HG02763 (cell line): Measurements from ENCODE around the gene OGFRL1.

Experiments used
- ATAC-seq: cut with Tn5 transposase; IDR thresholded peaks from one replicate; pipeline ENCODE4 v1.9.1; 2021; ENCODE audit warnings: mild to moderate bottlenecking, moderate library complexity; ENCODE audit not compliant: unreplicated experiment

Gene OGFRL1

DNA sequence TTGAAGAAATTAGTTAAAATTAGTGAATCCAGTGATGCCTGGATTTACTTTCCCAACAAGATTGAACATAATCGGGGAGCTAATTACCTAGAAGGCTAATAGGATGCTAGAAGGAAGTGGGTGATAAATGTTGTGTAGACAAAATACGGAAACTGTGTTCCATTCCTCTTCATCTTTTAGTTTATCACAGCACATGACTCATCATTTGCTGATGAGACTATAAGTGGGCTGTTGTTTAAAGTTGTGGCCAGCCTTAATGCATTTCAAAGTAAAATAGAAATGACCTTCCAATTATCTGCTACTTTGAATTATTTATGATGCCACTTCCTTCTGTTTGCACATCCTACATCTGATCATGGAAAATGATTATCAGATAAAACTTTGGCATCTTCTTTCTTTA lies 43.4 kb downstream of the OGFRL1 start:
- ATAC-seq, result no peak

DNA sequence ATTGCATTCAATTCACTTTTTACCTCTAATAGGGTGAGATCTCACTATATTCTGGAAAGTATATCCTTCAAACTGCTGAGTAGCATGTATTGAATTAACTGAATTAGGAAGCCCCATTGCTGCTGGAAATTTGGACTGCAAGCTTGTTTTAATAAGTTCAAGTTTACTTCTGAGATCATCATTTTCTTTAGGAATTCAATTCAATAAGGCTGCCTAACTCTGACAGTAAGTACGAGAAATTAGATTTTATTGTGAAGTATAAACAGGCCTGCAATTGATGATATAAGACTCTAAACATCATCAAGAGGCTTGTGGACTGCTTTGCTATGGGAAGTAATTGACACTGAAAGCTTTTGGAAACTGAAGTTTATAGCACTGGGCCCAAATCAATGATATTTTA lies 44.4 kb downstream of the OGFRL1 start:
- no peak for ATAC-seq

DNA sequence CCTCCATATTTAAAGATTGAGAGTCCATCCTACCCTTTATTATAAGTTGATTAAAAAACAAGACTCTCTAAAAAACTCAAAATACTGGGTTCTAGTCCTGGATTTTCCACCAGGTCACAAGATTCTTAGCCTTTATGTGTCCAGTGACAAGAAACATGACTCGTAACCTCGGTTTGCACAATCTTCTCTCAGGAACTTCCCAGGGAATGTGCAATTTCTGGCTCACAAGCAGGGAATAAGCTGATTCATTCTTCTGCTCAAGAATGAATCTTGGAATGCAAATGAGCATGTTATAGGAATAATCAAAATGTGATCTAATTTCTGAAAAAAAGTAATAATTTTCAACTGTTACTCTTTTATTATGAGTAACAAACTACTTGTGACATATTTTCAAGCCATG lies 45.1 kb downstream of the OGFRL1 start:
- no peak for ATAC-seq

GRCh38 chr6:71334768-71335167 lies 46.2 kb downstream of the OGFRL1 start:
- peak; percentile 50 for ATAC-seq

DNA sequence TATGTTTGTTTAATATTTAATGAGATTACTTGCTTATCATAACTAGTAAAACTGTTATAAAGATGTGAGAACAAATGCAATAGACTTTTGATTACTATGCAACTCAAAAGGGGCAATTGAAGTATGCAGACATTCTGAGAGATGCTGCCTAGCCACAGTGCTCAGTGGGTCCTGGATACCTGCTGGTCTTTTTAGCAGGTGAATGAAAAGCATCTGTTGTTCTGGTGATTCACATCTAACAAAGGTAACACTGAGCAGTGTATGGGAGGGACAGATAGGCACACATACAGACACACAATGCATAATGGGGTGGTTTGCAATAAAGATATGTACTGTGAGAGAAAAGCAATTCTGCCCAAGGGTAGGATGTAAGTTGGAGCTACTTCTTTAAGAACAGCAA lies 46.9 kb downstream of the OGFRL1 start:
- no peak for ATAC-seq

GRCh38 chr6:71336901-71337300 lies 48.3 kb downstream of the OGFRL1 start:
- ATAC-seq, result no peak

DNA sequence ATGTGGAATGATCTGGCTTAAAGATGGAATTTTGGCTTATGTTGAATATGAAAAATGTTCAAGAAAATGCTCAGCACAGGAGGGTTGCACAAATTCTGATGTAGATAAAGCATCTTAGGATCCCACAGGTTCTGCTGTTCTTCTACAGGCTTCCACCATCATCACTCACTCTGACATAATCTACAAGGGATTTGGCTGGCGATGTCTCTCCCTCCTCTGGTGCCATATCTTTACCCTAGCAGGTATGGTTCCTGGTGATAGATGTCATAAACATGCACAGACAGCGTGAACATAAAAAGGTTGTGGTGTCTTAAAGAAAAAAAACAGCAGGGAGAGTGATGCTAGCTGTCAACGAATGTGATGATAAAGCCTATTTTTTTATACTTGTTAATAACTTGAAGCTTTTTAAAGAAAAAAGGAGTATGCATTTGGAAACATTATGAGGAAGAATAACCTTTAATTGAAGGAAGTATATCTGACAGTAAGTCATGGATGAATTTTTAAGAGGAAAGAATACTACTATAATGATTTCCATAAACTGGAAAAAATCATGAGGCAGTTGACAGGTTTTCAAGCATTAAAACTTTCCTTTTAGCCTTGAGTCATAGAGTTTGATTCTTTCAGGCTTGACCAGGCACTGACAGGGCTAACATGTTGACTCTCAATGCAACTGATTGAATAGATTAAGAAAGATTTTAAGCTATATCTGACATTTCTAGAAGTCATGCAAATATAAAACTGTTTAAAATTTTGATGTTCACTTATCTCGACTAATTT lies 50.1 kb downstream of the OGFRL1 start:
- ATAC-seq, result no peak

DNA sequence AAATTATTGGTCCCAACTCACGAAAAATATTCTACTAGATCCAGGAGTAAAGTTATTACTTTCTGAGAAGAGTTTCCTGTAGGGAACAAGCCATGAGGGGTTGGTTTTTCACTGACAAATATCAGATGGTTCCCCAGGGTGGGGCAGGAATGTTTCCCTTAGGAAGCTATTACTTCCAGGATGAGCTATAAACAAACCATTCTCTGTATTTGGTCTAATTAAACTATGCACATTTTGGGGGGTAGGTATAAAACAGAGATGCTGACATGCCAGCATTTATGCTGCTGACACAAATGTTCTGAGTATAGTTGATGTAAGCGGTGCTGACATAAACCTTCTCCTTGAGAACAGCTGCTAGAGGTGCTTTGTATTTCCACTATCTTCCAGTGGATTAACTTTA lies 54.2 kb downstream of the OGFRL1 start:
- no peak for ATAC-seq

DNA sequence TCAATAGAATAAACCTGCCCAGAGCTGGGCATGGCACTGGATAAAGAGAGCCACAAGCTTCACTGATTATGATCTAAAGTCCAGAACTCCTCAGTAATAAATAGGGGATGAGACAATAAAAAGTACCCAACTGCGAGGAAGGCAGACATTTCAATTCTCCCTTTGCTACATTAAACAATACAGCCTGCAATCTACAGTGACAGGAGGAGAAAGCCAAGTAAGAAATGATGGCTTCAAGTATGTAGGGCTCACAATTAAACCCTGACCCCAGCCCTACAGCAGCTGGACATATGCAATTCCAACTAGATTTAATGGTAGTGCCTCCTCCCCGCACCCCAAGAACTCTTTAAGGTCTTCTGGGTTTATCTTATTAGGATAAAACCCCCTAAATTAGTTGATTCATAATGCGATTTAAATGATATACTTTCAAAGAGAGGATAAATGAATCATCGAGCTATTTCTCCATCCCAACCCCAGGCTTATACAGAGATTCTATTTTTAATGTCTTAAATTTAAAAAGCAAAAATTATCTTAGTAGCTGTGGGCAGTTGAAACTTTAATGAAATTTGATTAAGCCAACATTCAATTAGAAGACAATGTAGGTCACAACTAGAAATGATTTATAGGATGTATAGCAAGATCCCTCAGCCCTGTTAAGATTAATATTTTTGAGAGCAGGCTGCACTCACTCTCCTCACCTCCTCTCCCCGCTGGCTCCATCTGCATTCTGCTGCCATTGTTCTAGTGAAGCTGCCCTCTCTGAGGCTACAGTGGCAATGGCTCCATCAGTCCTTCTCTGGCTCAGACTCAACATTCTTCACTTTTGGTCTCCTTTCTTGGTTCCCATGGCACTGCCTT lies 57.1 kb downstream of the OGFRL1 start:
- ATAC-seq, result no peak

GRCh38 chr6:71346334-71346694 lies 57.7 kb downstream of the OGFRL1 start:
- ATAC-seq, result no peak

GRCh38 chr6:71347119-71347518 lies 58.5 kb downstream of the OGFRL1 start:
- ATAC-seq, result no peak

DNA sequence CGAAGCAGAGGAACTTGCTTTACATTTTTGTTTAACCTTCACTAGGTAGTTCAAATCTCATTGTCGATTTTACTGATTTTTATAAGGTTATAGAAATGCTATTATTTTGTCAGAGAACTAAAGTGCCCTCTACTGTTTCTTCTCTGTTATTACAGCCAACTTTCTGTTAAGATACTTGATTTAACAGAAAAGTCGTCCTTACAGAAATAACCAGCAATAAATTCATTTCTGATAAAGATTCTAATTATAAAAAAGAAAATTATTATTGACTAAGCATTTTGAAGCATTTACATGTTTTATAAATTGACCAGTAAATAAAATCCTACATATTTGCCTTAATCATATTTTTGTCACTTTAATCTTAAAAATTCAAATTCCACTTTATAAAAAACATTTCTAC lies 60.8 kb downstream of the OGFRL1 start:
- no peak for ATAC-seq

DNA sequence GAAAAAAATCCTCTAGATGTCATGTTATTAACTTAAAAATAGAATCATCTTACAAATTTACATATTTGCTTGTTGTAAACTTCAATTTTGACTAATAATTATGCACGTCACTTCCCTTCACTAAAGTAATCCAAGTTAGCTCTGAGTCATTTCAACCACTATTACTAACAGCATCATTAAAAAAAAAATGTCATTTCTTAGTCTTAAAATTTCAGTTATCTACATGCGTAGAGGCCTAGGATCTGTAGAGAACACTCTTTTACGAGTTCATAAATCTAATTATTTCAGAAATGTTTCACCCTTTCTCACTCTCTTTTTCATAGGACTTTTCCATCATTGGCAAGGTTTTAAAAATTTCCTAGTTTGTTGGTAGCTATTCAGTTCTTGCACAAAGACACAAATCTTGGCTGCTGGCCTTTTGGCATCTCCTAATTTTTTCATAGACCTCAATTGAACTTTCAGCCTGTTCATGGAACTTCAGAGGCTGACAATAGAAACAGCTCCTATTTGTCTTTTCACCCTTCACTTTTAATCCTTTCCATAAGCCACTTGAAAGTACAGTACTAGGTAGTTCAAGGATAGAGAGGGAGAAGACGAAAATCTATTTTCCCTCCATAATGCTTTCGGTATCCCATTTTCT lies 61.5 kb downstream of the OGFRL1 start:
- no peak for ATAC-seq

DNA sequence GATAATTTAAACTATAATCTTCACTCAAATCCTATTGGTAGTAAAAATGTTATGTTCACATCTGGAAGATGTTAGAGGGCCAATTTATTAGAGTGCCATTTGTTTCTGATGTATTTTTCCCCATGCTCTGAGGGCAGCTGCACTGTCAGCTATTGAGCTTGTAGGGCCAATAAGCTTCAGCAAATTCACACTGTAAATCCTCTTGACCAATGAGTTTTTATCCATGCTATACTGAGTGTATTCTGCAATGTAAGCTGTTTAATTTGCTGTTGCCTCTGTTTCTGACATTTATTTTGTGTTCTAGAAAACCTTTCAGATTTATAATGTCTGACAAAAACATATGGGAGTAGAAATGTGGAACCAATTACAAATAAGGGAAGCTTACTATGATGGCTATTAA lies 62.6 kb downstream of the OGFRL1 start:
- ATAC-seq, result no peak
